ENCODE data around the gene CABLES2.

DNA sequence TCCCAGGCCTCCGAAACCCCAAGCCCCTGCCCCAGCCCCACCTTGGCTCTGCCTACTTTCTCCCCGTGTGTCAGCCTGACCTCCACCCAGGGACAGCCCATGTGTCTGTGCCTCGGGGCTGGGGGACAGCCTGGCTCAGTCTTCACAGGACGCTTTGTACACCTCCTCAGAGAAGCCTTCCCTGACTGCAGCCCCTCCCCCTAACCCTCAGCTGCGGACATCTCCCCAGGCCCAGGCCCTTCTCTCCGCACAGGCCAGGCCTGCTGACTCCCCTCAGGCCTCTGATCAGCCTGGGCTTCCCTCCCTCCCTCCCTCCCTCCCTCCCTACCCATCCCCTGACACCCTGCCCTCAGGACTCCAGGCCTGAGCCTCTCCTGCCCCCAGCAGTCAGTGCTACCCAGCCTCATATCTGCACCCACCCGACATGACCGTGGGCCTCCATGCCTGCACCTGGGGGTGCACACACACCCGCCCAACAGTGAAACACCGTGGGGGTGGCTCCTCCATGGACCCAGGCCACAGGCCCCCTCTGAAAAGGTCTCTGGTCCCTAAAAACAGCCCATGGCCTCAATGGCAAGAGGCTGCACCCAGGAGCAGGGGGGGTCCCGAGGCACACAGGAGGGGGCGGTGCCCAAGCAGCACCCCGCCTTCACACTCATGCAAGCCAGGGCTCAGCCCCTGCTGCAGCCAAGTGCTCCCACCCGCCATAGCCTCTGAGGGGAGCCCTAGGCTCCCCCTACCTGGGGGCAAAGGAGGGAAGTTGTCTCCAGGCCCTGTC is 52.9 kb downstream of the CABLES2 start:
- TF ChIP-seq, protein P1, sequence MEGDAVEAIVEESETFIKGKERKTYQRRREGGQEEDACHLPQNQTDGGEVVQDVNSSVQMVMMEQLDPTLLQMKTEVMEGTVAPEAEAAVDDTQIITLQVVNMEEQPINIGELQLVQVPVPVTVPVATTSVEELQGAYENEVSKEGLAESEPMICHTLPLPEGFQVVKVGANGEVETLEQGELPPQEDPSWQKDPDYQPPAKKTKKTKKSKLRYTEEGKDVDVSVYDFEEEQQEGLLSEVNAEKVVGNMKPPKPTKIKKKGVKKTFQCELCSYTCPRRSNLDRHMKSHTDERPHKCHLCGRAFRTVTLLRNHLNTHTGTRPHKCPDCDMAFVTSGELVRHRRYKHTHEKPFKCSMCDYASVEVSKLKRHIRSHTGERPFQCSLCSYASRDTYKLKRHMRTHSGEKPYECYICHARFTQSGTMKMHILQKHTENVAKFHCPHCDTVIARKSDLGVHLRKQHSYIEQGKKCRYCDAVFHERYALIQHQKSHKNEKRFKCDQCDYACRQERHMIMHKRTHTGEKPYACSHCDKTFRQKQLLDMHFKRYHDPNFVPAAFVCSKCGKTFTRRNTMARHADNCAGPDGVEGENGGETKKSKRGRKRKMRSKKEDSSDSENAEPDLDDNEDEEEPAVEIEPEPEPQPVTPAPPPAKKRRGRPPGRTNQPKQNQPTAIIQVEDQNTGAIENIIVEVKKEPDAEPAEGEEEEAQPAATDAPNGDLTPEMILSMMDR (IDR thresholded peaks at IDR 0.05; ENCODE audit: low read length) = no peak
- TF ChIP-seq EZH2 (IDR thresholded peaks at IDR 0.05; ENCODE audit: borderline replicate concordance, low read length) = no peak

Measured in OCI-LY1 (cell line).